ENCODE data around the gene PRDM12. TPM values are rescaled to one million over a fixed set of nuclear protein-coding genes. Genes with fewer than 3 reads are reported as not detected.

PRDM12 gene
- polyA plus RNA-seq, 3 donors from 2014 or later: 1.0 TPM; not detected in 2

DNA sequence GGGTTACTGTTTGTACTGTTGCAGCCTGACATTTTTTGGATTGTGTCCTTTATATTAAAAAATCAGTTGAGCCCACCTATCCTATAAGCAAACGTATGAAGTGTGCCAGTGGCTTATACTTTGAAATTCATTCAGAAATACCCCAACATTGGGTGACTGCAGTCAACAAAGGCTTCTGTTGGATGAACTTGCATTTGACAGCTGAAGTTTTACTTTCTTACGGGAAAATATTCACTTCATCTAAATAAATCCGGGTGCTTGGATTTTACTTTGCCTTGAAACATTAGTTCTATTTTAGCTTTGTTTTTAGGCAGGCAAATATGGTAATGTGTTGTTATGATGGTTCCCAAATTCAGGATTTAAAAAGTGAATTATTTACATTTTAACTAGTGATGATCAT, 50.9 kb downstream of the PRDM12 start:
- H3K27ac Mint-ChIP-seq: no peak overlapping the region
- H3K9me3 Mint-ChIP-seq: no peaks in the 10 kb centered on the region
- peak overlapping the region; percentile 89 to 95 (median 93) for H3K4me3 Mint-ChIP-seq
- DNase-seq: no peak
- peaks cover 0 to 3% (median 2%) of the 10 kb centered on the region in 3 donors for H3K27me3 Mint-ChIP-seq (ENCODE audit: low read depth in 3 of 3)
- H3K4me1 Mint-ChIP-seq: peaks cover 37 to 45% of the 10 kb centered on the region in 2 donors
- no peaks in the 10 kb centered on the region for H3K36me3 Mint-ChIP-seq

DNA sequence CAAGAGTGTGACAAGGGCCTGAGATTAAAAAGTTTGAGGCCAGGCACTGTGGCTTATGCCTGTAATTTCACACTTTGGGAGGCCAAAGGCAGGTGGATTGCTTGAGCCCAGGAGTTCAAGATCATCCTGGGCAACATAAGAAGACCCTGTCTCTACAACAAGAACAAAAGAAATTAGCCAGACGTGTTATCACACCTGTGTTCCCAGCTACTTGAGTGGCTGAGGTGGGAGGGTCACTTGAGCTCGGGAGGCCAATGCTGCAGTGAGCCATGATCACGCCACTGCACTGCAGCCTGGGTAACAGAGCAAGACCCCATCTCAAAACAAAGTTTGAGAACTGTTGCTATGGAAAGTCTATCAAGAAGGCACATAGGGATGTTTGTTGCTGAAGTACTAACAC, 54.2 kb downstream of the PRDM12 start:
- H3K36me3 Mint-ChIP-seq: no peaks in the 10 kb centered on the region
- no peak overlapping the region for H3K4me3 Mint-ChIP-seq
- H3K9me3 Mint-ChIP-seq: no peaks in the 10 kb centered on the region
- peaks cover 31 to 48% of the 10 kb centered on the region in 2 donors for H3K4me1 Mint-ChIP-seq
- peak overlapping the region in 1 of 6 donors; percentile 62 for H3K27ac Mint-ChIP-seq
- no peaks in the 10 kb centered on the region for H3K27me3 Mint-ChIP-seq (ENCODE audit: low read depth in 3 of 3)
- DNase-seq: no peak

- peaks cover 9 to 26% of the 10 kb centered on the region in 2 donors for H3K4me1 Mint-ChIP-seq
- H3K9me3 Mint-ChIP-seq: no peaks in the 10 kb centered on the region
- no peaks in the 10 kb centered on the region for H3K27me3 Mint-ChIP-seq (ENCODE audit: low read depth in 3 of 3)
- H3K36me3 Mint-ChIP-seq: no peaks in the 10 kb centered on the region
- no peak overlapping the region for H3K27ac Mint-ChIP-seq
- no peak for DNase-seq
- H3K4me3 Mint-ChIP-seq: no peak overlapping the region
These were observed 56.4 kb downstream of the PRDM12 start for GRCh38 chr9:130720762-130721161.

GRCh38 chr9:130728721-130729120, 64.3 kb downstream of the PRDM12 start:
- peaks cover 7 to 26% of the 10 kb centered on the region in 2 donors for H3K4me1 Mint-ChIP-seq
- H3K4me3 Mint-ChIP-seq: no peak overlapping the region
- no peaks in the 10 kb centered on the region for H3K27me3 Mint-ChIP-seq (ENCODE audit: low read depth in 3 of 3)
- peak overlapping the region in 1 of 6 donors; percentile 47 for H3K27ac Mint-ChIP-seq
- no peaks in the 10 kb centered on the region for H3K9me3 Mint-ChIP-seq
- no peaks in the 10 kb centered on the region for H3K36me3 Mint-ChIP-seq
- DNase-seq: no peak

GRCh38 chr9:130729145-130729544, 64.8 kb downstream of the PRDM12 start:
- H3K27me3 Mint-ChIP-seq (ENCODE audit: low read depth in 3 of 3): no peaks in the 10 kb centered on the region
- H3K36me3 Mint-ChIP-seq: no peaks in the 10 kb centered on the region
- H3K27ac Mint-ChIP-seq: no peak overlapping the region
- H3K4me1 Mint-ChIP-seq: peaks cover 7 to 26% of the 10 kb centered on the region in 2 donors
- no peak overlapping the region for H3K4me3 Mint-ChIP-seq
- no peak for DNase-seq
- no peaks in the 10 kb centered on the region for H3K9me3 Mint-ChIP-seq

DNA sequence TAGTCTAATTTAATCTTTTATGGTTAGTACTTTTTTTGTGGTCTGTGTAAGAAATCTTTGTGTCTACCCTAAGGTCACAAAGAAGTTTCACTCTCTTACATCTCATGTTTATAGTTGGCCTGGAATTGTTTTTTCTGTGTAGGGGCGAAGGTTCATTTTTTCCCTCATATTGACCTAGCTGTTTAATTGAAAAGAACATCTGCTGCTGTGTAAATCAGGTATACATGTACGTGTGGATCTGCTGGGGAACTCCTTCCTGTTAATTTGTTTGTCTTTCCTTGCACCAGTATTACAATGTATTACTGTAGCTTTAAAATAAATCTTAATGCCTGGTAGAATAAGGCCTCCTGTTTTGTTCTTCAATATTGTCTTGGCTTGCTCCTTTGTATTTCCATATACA, 67.0 kb downstream of the PRDM12 start:
- H3K9me3 Mint-ChIP-seq: no peaks in the 10 kb centered on the region
- H3K27ac Mint-ChIP-seq: peak overlapping the region in 1 of 6 donors; percentile 8
- DNase-seq: no peak
- peaks cover 8 to 26% of the 10 kb centered on the region in 2 donors for H3K4me1 Mint-ChIP-seq
- H3K36me3 Mint-ChIP-seq: no peaks in the 10 kb centered on the region
- peaks cover 0 to under 1% (median 0%) of the 10 kb centered on the region in 3 donors for H3K27me3 Mint-ChIP-seq (ENCODE audit: low read depth in 3 of 3)
- no peak overlapping the region for H3K4me3 Mint-ChIP-seq

DNA sequence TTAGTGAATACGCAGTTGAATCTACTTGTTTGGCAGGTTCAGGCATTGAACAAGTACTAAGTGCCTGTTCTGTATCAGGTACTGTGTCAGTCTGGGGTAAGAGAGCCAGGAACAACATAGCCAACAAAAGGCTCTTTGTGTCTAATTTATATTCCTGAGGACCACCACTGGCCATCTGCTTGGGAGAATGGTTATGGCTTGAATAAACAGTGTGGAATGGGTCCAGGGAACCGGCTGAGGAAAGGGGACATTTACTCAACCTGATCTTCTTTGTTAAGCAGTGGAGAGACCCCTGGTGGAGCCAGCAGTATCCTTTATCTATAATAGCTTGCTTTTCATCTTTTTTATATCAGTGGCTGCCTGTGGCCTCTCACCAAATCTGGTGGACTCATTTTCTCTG, 67.7 kb downstream of the PRDM12 start:
- Mint-ChIP-seq H3K4me1 (peaks cover 8 to 26% of the 10 kb centered on the region in 2 donors), H3K27ac (peak overlapping the region in 1 of 6 donors; percentile 12), H3K4me3 (no peak overlapping the region), H3K36me3 (no peaks in the 10 kb centered on the region), H3K27me3 (ENCODE audit: low read depth in 3 of 3) (peaks cover 0 to 1% (median 0%) of the 10 kb centered on the region in 3 donors), H3K9me3 (no peaks in the 10 kb centered on the region)
- no peak for DNase-seq

Other genes with a start within 250 kb of the PRDM12 start
- not detected for gene ASS1, start 219.6 kb upstream of the PRDM12 start, polyA plus RNA-seq
- 10 to 100 TPM; 14.3 to 34.2 (median 16.3) TPM for gene FUBP3, start 85.0 kb upstream of the PRDM12 start, polyA plus RNA-seq
- 10 to 100 TPM; 12.9 to 27.4 (median 20.0) TPM for gene EXOSC2, start 29.2 kb downstream of the PRDM12 start, polyA plus RNA-seq
- 10 to 100 TPM in 1 of 3 donors, 1 to 10 TPM in 1, under 1 TPM in 1; 0.25 to 19.2 (median 5.0) TPM for gene ABL1, start 170.7 kb downstream of the PRDM12 start, polyA plus RNA-seq
- gene QRFP, start 232.2 kb downstream of the PRDM12 start, polyA plus RNA-seq: not detected

Data from immature natural killer cell (primary cell).